OCI-LY7 (cell line): ENCODE data around the gene PFN4. TPM values are rescaled to one million over a fixed set of nuclear protein-coding genes. Genes with fewer than 3 reads are reported as not detected.

Experiments
- BruUV-seq: library from RNA; stranded (reverse); fragments of 400-500 nt; replicated peaks from 2 replicates; lab custom pipeline; 2021; lab: Mats Ljungman, UMichigan
- CTCF ChIA-PET: fragments of 300-600 bp; sonication (Branson Sonifier 250); formaldehyde crosslinking; loops from one replicate; lab custom pipeline; 2022; ENCODE audit warnings: antibody characterized with exemption; ENCODE audit not compliant: unreplicated experiment; lab: Charles Lee
- POLR2A ChIA-PET: fragments of 300-600 bp; sonication (Branson Sonifier 250); formaldehyde crosslinking; loops from one replicate; lab custom pipeline; 2022; ENCODE audit warnings: antibody characterized with exemption; lab: Charles Lee
- DNase-seq: peaks from one replicate; pipeline ENCODE4 v3.0.0-alpha.2; 2015; ENCODE audit warnings: low spot score
- H2AFZ ChIP-seq: fragments of 200-600 bp; sonication (generic), shearing (Covaris generic); 2 replicates; pipeline ENCODE4 v1.6.1; 2014; ENCODE audit warnings: mild to moderate bottlenecking, antibody characterized with exemption, low read length, moderate library complexity
- H3K27ac ChIP-seq: fragments of 200-600 bp; sonication (generic); 2 replicates; pipeline ENCODE4 v1.5.1; 2014; ENCODE audit warnings: mixed run types, low read depth, mild to moderate bottlenecking, moderate library complexity, low read length, inconsistent platforms; ENCODE audit not compliant: poor library complexity, severe bottlenecking
- H3K36me3 ChIP-seq: fragments of 200-600 bp; sonication (generic); 2 replicates; pipeline ENCODE4 v1.6.1; 2014; ENCODE audit warnings: mild to moderate bottlenecking, antibody characterized with exemption, low read length, moderate library complexity, mixed read lengths; ENCODE audit not compliant: insufficient read depth
- H3K4me1 ChIP-seq: fragments of 200-600 bp; sonication (generic); 2 replicates; pipeline ENCODE4 v1.5.1; 2014; ENCODE audit warnings: mild to moderate bottlenecking, low read length; ENCODE audit not compliant: insufficient read depth, poor library complexity, severe bottlenecking
- H3K4me2 ChIP-seq: fragments of 200-600 bp; sonication (generic); 2 replicates; pipeline ENCODE4 v1.6.1; 2014; ENCODE audit warnings: mild to moderate bottlenecking, low read length
- H3K4me3 ChIP-seq: fragments of 200-600 bp; sonication (generic); 2 replicates; pipeline ENCODE4 v1.5.1; 2014; ENCODE audit warnings: mild to moderate bottlenecking, low read depth, low read length; ENCODE audit not compliant: poor library complexity, severe bottlenecking
- H3K79me2 ChIP-seq: fragments of 200-600 bp; sonication (generic); 2 replicates; pipeline ENCODE4 v1.6.1; 2016; ENCODE audit warnings: low read depth, mild to moderate bottlenecking, low read length, moderate library complexity, mixed read lengths; ENCODE audit not compliant: insufficient read depth
- H3K9me2 ChIP-seq: fragments of 200-600 bp; sonication (generic); 2 replicates; pipeline ENCODE4 v1.6.1; 2016; ENCODE audit warnings: mild to moderate bottlenecking, low read length, mixed read lengths; ENCODE audit not compliant: insufficient read depth
- H3K9me3 ChIP-seq: fragments of 200-600 bp; sonication (generic); 2 replicates; pipeline ENCODE4 v1.6.1; 2014; ENCODE audit warnings: mild to moderate bottlenecking, mixed run types, low read length, mixed read lengths
- H4K20me1 ChIP-seq: fragments of 200-600 bp; sonication (generic); 2 replicates; pipeline ENCODE4 v1.6.1; 2014; ENCODE audit warnings: mild to moderate bottlenecking, antibody characterized with exemption, low read length, moderate library complexity, mixed read lengths; ENCODE audit not compliant: insufficient read depth
- EZH2phosphoT487 ChIP-seq: fragments of 200-600 bp; sonication (generic); IDR thresholded peaks from 2 replicates; pipeline ENCODE4 v1.6.1; 2018; ENCODE audit warnings: low read depth, borderline replicate concordance, mild to moderate bottlenecking, mixed run types, antibody characterized with exemption, low read length, moderate library complexity, mixed read lengths
- intact Hi-C: fragments of 100-400 bp; cut with micrococcal nuclease; formaldehyde crosslinking; loops from one replicate; pipeline ENCODE4 v1.10.0; 2022; ENCODE audit not compliant: unreplicated experiment
- total RNA-seq, 2 experiments: library from RNA; depleted of rRNA in 1 of 2; stranded (reverse); fragments of >200 nt in 1 of 2; shearing (Covaris generic) in 1 of 2; gene quantifications; 2 replicates each; pipeline ENCODE4 v1.2.3, GENCODE V29; 2014 to 2022
- TF ChIP-seq, protein P1 (sequence below): fragments of 200-600 bp; sonication (generic); conservative IDR thresholded peaks from 2 replicates; pipeline ENCODE4 v1.5.1; 2014; ENCODE audit warnings: mild to moderate bottlenecking, antibody characterized with exemption, low read length, moderate library complexity, mixed read lengths

Gene PFN4
- total RNA-seq, 2 experiments from 2014 or later, result not detected

DNA sequence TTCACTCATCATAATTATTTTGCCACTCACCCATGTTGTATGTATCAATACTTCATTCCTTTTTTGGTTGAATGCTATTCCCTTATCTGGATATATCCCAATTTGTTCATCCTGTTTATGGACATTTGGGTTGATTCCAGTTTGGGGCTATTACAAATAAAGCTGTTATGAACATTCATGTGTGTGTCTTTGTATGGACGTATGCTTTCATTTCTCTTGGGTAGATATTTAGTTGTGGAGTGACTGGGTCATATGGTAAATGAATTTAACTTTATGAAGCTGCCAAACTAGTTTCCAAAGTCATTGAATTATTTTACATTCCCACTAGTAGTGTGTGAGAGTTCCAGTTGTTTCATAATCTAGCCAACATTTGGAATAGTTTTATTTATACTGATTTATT, 2.8 kb upstream of the PFN4 start:
- intact Hi-C loops, result no loop called here
- no peak overlapping the region for H3K4me2 ChIP-seq
- H3K4me1 ChIP-seq, result no peaks in the 10 kb centered on the region
- H3K27ac ChIP-seq, result no peak overlapping the region
- CTCF ChIA-PET, result no interaction called here
- no peaks in the 10 kb centered on the region; the same call in 1 of the 2 replicates for H3K36me3 ChIP-seq
- no peaks in the 10 kb centered on the region for H3K9me2 ChIP-seq
- POLR2A ChIA-PET, result no interaction called here
- no peaks in the 10 kb centered on the region for H4K20me1 ChIP-seq
- H2AFZ ChIP-seq, result no peak overlapping the region
- H3K9me3 ChIP-seq, result no peaks in the 10 kb centered on the region
- no peak for DNase-seq
- no TSS peak for BruUV-seq
- H3K79me2 ChIP-seq, result no peaks in the 10 kb centered on the region
- H3K4me3 ChIP-seq, result no peak overlapping the region
- TF ChIP-seq EZH2phosphoT487, result no peak
- TF ChIP-seq, protein P1, sequence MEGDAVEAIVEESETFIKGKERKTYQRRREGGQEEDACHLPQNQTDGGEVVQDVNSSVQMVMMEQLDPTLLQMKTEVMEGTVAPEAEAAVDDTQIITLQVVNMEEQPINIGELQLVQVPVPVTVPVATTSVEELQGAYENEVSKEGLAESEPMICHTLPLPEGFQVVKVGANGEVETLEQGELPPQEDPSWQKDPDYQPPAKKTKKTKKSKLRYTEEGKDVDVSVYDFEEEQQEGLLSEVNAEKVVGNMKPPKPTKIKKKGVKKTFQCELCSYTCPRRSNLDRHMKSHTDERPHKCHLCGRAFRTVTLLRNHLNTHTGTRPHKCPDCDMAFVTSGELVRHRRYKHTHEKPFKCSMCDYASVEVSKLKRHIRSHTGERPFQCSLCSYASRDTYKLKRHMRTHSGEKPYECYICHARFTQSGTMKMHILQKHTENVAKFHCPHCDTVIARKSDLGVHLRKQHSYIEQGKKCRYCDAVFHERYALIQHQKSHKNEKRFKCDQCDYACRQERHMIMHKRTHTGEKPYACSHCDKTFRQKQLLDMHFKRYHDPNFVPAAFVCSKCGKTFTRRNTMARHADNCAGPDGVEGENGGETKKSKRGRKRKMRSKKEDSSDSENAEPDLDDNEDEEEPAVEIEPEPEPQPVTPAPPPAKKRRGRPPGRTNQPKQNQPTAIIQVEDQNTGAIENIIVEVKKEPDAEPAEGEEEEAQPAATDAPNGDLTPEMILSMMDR, result no peak

DNA sequence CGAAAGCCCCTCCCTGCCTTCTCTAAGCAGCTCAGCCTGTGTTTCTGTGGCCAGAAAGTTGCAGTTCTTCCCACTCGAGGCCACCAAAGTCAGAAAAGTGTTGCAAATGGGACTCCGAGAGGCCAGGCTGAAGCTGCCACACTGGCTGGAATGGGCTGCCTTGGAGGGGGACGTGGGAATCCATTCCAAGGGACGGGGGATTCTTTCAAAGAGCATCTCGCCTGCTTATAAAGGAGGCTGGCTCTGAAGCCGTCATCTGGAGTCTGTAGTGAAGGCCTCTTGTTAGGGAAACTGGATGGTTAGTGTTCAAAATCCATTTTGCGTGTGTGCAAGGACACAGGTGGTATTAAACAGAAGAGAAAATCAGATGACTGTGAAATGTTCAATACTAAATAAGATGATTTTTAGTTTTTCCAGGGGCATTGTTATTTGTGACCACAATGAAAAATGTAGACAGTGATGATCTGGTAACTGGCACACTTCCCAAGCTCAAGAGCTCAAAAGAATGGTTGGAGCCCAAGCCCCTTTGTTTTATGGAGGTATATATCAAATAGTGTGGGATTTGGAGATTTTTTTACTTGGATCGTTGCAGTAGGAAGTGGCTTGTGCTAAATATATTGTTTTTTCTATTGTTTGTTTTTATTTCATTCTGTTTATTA, 917 bp upstream of the PFN4 start:
- no peaks in the 10 kb centered on the region for H3K79me2 ChIP-seq
- CTCF ChIA-PET, result no interaction called here

More for the DNA sequence above, 917 bp upstream of the PFN4 start:
- H4K20me1 ChIP-seq, result no peaks in the 10 kb centered on the region
- intact Hi-C loops, result no loop called here
- no peaks in the 10 kb centered on the region; the same call in 1 of the 2 replicates for H3K36me3 ChIP-seq
- no peaks in the 10 kb centered on the region for H3K9me3 ChIP-seq
- peak overlapping the region; percentile 51; the same call in 1 of the 2 replicates for H3K4me2 ChIP-seq
- H3K27ac ChIP-seq, result no peak overlapping the region
- no peak for TF ChIP-seq EZH2phosphoT487
- TF ChIP-seq, protein P1, result no peak
- no peak overlapping the region for H3K4me3 ChIP-seq
- no TSS peak for BruUV-seq
- no peaks in the 10 kb centered on the region for H3K9me2 ChIP-seq
- H3K4me1 ChIP-seq, result no peaks in the 10 kb centered on the region
- no peak for DNase-seq
- POLR2A ChIA-PET, result no interaction called here
- H2AFZ ChIP-seq, result no peak overlapping the region
